NOMO-1 treated with DMSO at 0.1 percent for 48 hours (cell line): ENCODE measurements around the gene MS4A1.
"Not testable (repeated sequence)": the region's sequence is repeated elsewhere in the genome, so short reads cannot be mapped to it uniquely, and the experiment has no call there.

ENCODE experiments used
- DNase-seq: peaks from one replicate; lab custom pipeline; 2025; ENCODE audit not compliant: unreplicated experiment; lab: John Stamatoyannopoulos, UW

MS4A1 gene

DNA sequence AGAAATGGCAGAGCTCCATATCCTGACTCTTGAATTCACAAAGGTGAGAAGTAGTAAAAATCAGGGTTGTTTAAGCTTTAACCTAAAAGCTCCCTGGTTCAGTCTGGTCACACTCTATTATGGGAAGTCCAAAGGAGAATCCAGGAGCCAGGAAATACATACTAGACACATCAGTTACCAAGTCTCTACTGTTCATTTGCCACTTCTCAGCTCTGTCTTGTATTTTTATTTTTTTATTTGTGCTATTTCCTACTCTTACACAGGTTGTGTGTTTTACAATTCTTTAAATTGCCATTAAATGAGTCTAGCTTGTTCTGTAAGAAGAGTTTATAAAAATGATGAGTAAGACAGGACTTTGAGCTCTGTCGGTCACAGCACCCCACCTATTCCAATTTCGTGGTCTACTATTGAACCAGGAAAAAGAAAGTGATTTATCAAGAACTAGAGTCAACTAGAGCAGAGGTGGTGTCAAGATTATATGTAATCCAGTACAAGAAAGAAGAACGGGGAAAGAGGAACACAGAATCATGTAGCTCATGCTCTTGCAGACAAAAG lies 46.7 kb downstream of the MS4A1 start:
- peak; percentile 33 for DNase-seq

DNA sequence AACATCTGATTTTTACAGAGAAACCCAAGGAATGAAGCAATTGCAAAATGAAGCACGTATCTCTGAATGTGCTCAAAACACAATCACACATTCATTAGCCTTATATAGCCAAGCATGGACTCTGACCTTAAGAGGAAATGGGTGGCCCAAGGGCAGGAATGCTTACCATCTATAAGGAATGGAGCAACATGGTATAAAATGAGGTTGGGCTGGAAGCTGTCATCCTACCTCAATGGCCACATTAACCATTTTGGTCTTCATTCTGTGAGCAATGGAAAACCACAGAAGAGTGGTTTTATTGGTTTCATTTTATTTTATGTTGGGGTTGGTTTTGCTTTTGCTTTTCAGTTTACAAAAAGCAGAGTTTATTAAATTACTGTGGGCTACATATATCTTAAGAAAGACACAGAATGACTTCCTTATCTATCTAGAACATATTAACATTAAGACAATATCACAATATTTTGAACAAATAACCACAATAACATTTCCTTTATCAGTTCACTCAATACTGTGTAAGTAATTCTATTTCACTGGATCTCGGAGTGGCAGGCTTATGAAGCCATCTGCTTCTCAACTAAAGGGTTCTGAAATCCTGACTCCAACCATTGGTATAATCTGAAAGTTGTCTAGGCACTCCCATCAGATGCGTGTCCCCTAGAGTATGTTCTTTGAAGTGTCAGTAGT lies 48.7 kb downstream of the MS4A1 start:
- DNase-seq: no peak

DNA sequence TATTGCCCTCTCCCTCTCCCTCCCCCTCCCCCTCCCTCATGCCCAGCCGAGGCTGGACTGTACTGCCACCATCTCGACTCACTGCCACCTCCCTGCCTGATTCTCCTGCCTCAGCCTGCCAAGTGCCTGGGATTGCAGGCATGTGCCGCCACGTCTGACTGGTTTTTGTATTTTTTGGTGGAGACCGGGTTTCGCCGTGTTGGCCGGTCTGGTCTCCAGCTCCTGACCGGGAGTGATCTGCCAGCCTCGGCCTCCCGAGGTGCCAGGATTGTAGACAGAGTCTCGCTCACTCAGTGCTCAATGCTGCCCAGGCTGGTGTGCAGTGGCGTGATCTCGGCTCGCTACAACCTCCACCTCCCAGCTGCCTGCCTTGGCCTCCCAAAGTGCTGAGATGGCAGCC lies 54.0 kb downstream of the MS4A1 start:
- not testable (repeated sequence) for DNase-seq

DNA sequence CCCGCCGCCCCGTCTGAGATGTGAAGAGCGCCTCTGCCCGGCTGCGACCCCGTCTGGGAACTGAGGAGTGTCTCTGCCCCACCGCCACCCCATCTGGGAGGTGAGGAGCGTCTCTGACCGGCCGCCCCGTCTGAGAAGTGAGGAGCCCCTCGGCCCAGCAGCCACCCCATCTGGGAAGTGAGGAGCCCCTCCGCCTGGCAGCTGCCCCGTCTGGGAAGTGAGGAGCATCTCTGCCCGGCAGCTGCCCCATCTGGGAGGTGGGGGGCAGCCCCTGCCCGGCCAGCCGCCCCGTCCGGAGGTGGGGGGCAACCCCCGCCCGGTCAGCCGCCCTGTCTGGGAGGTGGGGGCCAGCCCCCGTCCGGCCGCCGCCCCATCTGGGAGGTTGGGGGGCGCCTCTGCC lies 54.6 kb downstream of the MS4A1 start:
- DNase-seq: not testable (repeated sequence)

DNA sequence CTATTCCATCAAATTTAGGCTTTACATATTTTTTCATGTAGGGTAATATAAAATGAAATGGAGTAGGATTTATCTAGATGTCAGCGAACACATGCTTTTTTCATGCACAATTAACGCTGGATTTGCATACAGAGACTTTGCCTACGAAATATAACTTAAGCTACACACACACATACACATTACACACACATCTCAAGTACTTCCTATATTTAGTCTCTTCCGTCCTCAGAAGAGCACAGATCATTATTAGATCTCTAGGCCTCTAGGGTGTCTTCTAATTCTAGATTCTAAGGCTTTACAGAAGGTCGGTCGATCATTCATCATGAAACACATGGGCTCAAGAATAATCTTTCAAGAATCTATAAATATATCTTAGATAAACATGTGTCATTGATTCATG lies 55.7 kb downstream of the MS4A1 start:
- DNase-seq: no peak

DNA sequence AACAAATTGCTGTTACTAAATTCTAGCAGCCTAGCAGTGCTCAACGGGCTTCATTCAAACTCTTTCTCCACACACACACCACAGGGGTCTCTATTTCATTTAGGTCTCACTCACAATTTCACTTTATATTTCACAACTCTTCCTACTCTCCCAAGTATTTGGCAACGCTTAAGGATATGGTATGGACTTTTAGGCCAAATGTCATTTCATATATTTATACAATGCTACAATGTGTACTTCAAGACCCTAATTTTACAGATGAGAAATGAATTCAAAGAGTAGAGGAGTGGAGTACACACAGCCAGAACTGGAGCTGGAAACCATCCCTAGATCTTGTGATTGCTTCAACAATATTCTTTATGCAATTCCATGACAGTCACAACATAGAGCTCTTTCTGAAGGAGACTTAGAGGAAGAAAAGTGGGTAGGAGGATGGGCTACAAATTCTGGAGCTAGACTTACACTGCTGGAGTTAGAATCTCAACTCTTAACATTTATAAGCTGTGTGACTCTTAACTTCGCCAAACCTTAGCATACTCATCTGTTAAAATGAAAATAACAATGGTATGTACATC lies 57.1 kb downstream of the MS4A1 start:
- DNase-seq: no peak

DNA sequence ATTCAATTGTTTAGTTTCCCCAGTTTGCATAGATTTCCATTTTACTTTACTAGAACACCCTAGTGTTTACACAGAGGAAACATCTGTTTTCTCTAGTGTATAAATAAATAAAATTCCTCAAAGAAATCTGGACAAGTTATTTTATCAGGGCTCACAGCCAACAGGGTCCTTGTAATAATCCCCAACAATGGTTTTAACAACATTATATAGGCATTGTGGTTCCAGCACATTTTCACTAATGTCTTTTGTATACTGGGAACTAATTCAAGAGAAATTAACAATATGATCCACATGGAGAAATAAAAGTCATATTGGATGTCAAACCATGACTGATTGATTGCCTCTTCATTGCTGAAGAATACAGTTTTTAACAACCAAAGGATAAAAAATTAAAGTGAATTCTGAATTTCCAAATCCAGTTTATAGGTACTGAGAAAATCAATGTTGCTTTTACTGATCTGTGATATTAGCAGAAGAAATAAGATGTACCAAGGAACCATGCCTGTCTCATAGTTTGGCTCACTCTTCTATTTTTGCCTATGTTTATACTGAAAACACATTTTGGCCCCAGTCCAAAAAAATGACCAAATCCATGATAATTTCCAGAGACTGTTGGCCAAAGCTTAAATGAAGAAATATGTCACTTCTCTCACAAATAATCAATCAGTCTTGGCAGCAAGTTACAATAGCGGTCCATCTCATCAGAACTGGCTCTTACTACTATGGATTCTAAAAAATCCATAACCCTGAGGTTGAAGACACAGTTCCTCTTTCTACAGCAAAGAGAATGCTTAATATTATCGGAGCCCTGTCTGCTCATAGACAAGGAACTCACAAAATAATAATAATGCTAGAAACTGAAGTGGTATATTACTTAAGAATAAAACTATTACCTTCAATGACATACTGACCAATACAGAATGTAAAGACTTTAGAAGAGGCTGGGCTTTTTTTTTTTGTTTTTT lies 58.1 kb downstream of the MS4A1 start:
- peak; percentile 36 for DNase-seq

DNA sequence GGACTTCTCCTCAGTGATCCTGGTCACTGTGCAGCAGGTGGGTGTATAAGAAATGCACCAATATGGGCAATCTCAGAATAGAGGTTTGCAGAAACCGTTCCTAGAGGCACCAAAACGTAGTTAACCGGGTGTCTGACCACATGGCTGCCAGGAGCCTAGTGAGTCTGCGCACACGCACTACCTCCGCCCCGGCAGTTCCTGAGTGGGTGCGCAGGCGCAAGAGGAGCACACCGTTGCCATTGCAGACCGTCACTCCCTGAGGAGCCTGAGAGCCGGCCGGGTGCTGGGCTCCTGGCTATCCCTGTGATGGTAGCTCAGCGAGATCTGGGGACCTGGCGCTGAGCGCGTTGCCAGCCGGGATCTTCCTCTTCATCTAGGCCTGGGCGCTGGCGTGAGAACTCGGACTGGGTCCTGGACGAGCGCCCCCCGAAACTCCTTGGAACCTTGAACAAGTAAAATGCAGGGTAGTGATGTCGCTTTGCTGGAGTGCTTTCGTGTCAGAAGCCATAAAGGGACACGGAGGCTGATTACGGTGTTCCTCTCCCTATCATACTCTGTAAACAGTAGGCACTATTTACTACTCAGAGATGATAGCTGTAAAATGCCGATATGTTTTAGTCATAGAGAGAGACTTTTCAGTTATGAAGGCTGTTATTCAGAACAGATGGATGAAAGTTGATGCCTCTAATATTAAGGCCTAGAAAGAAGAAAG lies 59.7 kb downstream of the MS4A1 start, which contains the start of gene MS4A13:
Gene MS4A13 (plus strand): TSS at position 249 of the 712 bp plus-strand sequence. CDS start 2,692 bp downstream, outside the sequence.
- DNase-seq: no peak
